ENCODE measurements around the gene KRTAP13-1. TPM values are rescaled to one million over a fixed set of nuclear protein-coding genes. Genes with fewer than 3 reads are reported as not detected.

Gene KRTAP13-1
- total and polyA plus RNA-seq, 2 of the 4 experiments (the other 2 are of a cell fraction), result not detected

GRCh38 chr21:30348506-30348905 lies 47.3 kb upstream of the KRTAP13-1 start, which contains the start of gene KRTAP23-1:
Gene KRTAP23-1 (minus strand): TSS chr21:30348606. CDS start chr21:30348606, 0 bp downstream.
- no CpG with 5 or more reads among the region's 4 CpGs for WGBS, 2 experiments (ENCODE audit: extremely low coverage in 2 of 2, insufficient read length in 1 of 2)
- no peak within 1 kb of the TSS for H2AK9ac ChIP-seq (replicated peaks; ENCODE audit: low read depth, low read length, poor library complexity)
- intact Hi-C loops (cut with micrococcal nuclease), result no loop called here

More at GRCh38 chr21:30348506-30348905, 47.3 kb upstream of the KRTAP13-1 start, which contains the start of gene KRTAP23-1:
- dilution Hi-C loops (cut with HindIII; ENCODE audit: low sequenced_read_pairs, unreplicated experiment) (no loop called here), in situ Hi-C loops (cut with MboI; ENCODE audit: low sequenced_read_pairs) (no loop called here)
- no peak within 1 kb of the TSS for H4K5ac ChIP-seq (ENCODE audit: low read depth, low read length)
- H2AK5ac ChIP-seq (ENCODE audit: low read depth, low read length), result no peak within 1 kb of the TSS
- no peaks in the 10 kb centered on the region for H3K27me3 ChIP-seq (ENCODE audit: control insufficient read depth, insufficient read depth, low read length)
- H2AFZ ChIP-seq (replicated peaks; ENCODE audit: low read length, poor library complexity), result peak within 1 kb of the TSS; percentile 14
- no peak within 1 kb of the TSS for H3K23ac ChIP-seq (ENCODE audit: low read depth, low read length)
- ChIA-PET POLR2A (ENCODE audit: unreplicated experiment) (no interaction called here), CTCF (no interaction called here)
- no peak within 1 kb of the TSS for H2BK120ac ChIP-seq (ENCODE audit: low read depth, low read length)
- no peak within 1 kb of the TSS for H3K4ac ChIP-seq (ENCODE audit: low read depth, low read length)
- H3K56ac ChIP-seq (ENCODE audit: extremely low read depth, insufficient read depth, low read length), result no peak within 1 kb of the TSS
- TF ChIP-seq MAZ (IDR thresholded peaks at IDR 0.05; ENCODE audit: borderline replicate concordance, low read depth, low read length) (no peak), MXI1 (IDR thresholded peaks at IDR 0.05; ENCODE audit: borderline replicate concordance, low read depth, low read length) (no peak), CHD1 (IDR thresholded peaks at IDR 0.05; ENCODE audit: low read depth, low read length) (no peak), RCOR1 (IDR thresholded peaks at IDR 0.05; ENCODE audit: insufficient replicate concordance, low read length) (no peak), RAD21 (IDR thresholded peaks at IDR 0.05; ENCODE audit: low read length) (no peak), CEBPB (IDR thresholded peaks at IDR 0.05; ENCODE audit: low read depth, low read length) (no peak), ELK1 (IDR thresholded peaks at IDR 0.05; ENCODE audit: borderline replicate concordance, low read depth, low read length) (no peak), SMC3 (IDR thresholded peaks at IDR 0.05; ENCODE audit: low read depth, low read length) (no peak), BHLHE40 (IDR thresholded peaks at IDR 0.05; ENCODE audit: low read depth, low read length) (no peak), MAFK (IDR thresholded peaks at IDR 0.05; ENCODE audit: low read depth, low read length) (no peak), FOS (IDR thresholded peaks at IDR 0.05; ENCODE audit: low read depth, low read length) (no peak), NFE2L2 (IDR thresholded peaks at IDR 0.05; ENCODE audit: low read depth, low read length) (no peak), CTCF (conservative IDR thresholded peaks at IDR 0.05; ENCODE audit: low read depth, low read length) (no peak), RFX5 (IDR thresholded peaks at IDR 0.05; ENCODE audit: low read depth, low read length) (no peak), POLR2A (IDR thresholded peaks at IDR 0.05; ENCODE audit: low read depth, low read length) (no peak)
- TF ChIP-seq, protein P1, sequence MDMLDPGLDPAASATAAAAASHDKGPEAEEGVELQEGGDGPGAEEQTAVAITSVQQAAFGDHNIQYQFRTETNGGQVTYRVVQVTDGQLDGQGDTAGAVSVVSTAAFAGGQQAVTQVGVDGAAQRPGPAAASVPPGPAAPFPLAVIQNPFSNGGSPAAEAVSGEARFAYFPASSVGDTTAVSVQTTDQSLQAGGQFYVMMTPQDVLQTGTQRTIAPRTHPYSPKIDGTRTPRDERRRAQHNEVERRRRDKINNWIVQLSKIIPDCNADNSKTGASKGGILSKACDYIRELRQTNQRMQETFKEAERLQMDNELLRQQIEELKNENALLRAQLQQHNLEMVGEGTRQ (IDR thresholded peaks at IDR 0.05; ENCODE audit: low read depth, low read length), result no peak
- H3K9me3 ChIP-seq (ENCODE audit: control insufficient read depth, insufficient read depth, low read length), result peaks cover 15% of the 10 kb centered on the region
- H3K4me2 ChIP-seq (ENCODE audit: low read depth, low read length), result no peak within 1 kb of the TSS
- H2BK15ac ChIP-seq (ENCODE audit: low read depth, low read length), result no peak within 1 kb of the TSS
- no peaks in the 10 kb centered on the region for H3K36me3 ChIP-seq (ENCODE audit: control insufficient read depth, insufficient read depth, low read length)
- no peak within 1 kb of the TSS for H3K18ac ChIP-seq (ENCODE audit: low read depth, low read length)
- H3K9me1 ChIP-seq (ENCODE audit: insufficient read depth, low read length), result no peaks in the 10 kb centered on the region
- no peaks in the 10 kb centered on the region for H3K4me1 ChIP-seq (ENCODE audit: control insufficient read depth, insufficient read depth, low read length)
- no peak within 1 kb of the TSS for H2BK20ac ChIP-seq (ENCODE audit: low read depth, low read length)
- H4K20me1 ChIP-seq (ENCODE audit: insufficient read depth, low read length), result no peaks in the 10 kb centered on the region
- H4K91ac ChIP-seq (ENCODE audit: insufficient read depth, low read depth, low read length), result no peak within 1 kb of the TSS
- H3K79me1 ChIP-seq (ENCODE audit: low read depth in 1 of 2, low read length in 2 of 2), result no peaks in the 10 kb centered on the region
- H3K4me3 ChIP-seq (ENCODE audit: insufficient read depth, low read depth, low read length), result no peak within 1 kb of the TSS
- H3K27ac ChIP-seq (ENCODE audit: insufficient read depth, low read length), result no peak within 1 kb of the TSS
- DNase-seq (no peak), ATAC-seq (ENCODE audit: low read depth) (no peak)
- no peak within 1 kb of the TSS for H3K9ac ChIP-seq (ENCODE audit: low read depth, low read length)
- no peak within 1 kb of the TSS for H4K8ac ChIP-seq (ENCODE audit: low read depth in 2 of 2, low read length in 2 of 2)
- H3K14ac ChIP-seq (replicated peaks; ENCODE audit: low read depth, low read length), result no peak within 1 kb of the TSS
- no TSS peak for BruUV-seq (replicated peaks)
- no peak within 1 kb of the TSS for H2BK5ac ChIP-seq (ENCODE audit: low read depth, low read length, poor library complexity, severe bottlenecking)
